Measurements from ENCODE around the gene TXNRD3. TPM values are rescaled to one million over a fixed set of nuclear protein-coding genes. Genes with fewer than 3 reads are reported as not detected.

The TXNRD3 gene
- total RNA-seq, 1 experiment from 2014 or later: 12.9 TPM

- TF ChIP-seq, protein P1, sequence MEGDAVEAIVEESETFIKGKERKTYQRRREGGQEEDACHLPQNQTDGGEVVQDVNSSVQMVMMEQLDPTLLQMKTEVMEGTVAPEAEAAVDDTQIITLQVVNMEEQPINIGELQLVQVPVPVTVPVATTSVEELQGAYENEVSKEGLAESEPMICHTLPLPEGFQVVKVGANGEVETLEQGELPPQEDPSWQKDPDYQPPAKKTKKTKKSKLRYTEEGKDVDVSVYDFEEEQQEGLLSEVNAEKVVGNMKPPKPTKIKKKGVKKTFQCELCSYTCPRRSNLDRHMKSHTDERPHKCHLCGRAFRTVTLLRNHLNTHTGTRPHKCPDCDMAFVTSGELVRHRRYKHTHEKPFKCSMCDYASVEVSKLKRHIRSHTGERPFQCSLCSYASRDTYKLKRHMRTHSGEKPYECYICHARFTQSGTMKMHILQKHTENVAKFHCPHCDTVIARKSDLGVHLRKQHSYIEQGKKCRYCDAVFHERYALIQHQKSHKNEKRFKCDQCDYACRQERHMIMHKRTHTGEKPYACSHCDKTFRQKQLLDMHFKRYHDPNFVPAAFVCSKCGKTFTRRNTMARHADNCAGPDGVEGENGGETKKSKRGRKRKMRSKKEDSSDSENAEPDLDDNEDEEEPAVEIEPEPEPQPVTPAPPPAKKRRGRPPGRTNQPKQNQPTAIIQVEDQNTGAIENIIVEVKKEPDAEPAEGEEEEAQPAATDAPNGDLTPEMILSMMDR (IDR thresholded peaks at IDR 0.05; ENCODE audit: unreplicated experiment): no peak
- Mint-ChIP-seq H3K36me3 (ENCODE audit: insufficient read depth, unreplicated experiment) (no peaks in the 10 kb centered on the region), H3K4me3 (ENCODE audit: unreplicated experiment) (no peak overlapping the region), H3K4me1 (ENCODE audit: insufficient read depth, unreplicated experiment) (no peaks in the 10 kb centered on the region), H3K27me3 (ENCODE audit: insufficient read depth, unreplicated experiment) (peaks cover 17% of the 10 kb centered on the region), H3K9me3 (ENCODE audit: unreplicated experiment) (no peaks in the 10 kb centered on the region), H3K27ac (ENCODE audit: low read depth, unreplicated experiment) (no peak overlapping the region)
- DNase-seq (ENCODE audit: unreplicated experiment): no peak
- BruUV-seq (replicated peaks): no TSS peak
- intact Hi-C loops (cut with micrococcal nuclease): loop anchor here (1.0 to 2.0 kb wide), 4 partner anchors 74 to 865 kb away; no protein-coding TSS in a partner anchor
- ChIA-PET CTCF (interaction anchor here (0.6 to 6.4 kb wide), 42 partner anchors 10 to 1381 kb away, joined by 3 to 63 read pairs (median 4); no protein-coding TSS in a partner anchor), POLR2A (no interaction called here)
Observed at GRCh38 chr3:126678693-126679317, 23.9 kb upstream of the TXNRD3 start.

- no peak for DNase-seq (ENCODE audit: unreplicated experiment)
- BruUV-seq (replicated peaks): no TSS peak
- H3K36me3 Mint-ChIP-seq (ENCODE audit: insufficient read depth, unreplicated experiment): no peaks in the 10 kb centered on the region
- intact Hi-C loops (cut with micrococcal nuclease): loop anchor here (2.0 kb wide), 1 partner anchor 75 kb away; no protein-coding TSS in a partner anchor
- peaks cover 17% of the 10 kb centered on the region for H3K27me3 Mint-ChIP-seq (ENCODE audit: insufficient read depth, unreplicated experiment)
- TF ChIP-seq, protein P1 (IDR thresholded peaks at IDR 0.05; ENCODE audit: unreplicated experiment): no peak
- H3K27ac Mint-ChIP-seq (ENCODE audit: low read depth, unreplicated experiment): no peak overlapping the region
- POLR2A ChIA-PET: interaction anchor here (1.0 kb wide), 1 partner anchor 867 kb away, joined by 3 read pairs; no protein-coding TSS in a partner anchor
- no peaks in the 10 kb centered on the region for H3K4me1 Mint-ChIP-seq (ENCODE audit: insufficient read depth, unreplicated experiment)
- H3K9me3 Mint-ChIP-seq (ENCODE audit: unreplicated experiment): no peaks in the 10 kb centered on the region
- CTCF ChIA-PET: interaction anchor here (0.7 to 6.4 kb wide), 18 partner anchors 12 to 868 kb away, joined by 3 to 63 read pairs (median 4); no protein-coding TSS in a partner anchor
- no peak overlapping the region for H3K4me3 Mint-ChIP-seq (ENCODE audit: unreplicated experiment)
Observed at GRCh38 chr3:126677862-126678503, 23.1 kb upstream of the TXNRD3 start.

DNA sequence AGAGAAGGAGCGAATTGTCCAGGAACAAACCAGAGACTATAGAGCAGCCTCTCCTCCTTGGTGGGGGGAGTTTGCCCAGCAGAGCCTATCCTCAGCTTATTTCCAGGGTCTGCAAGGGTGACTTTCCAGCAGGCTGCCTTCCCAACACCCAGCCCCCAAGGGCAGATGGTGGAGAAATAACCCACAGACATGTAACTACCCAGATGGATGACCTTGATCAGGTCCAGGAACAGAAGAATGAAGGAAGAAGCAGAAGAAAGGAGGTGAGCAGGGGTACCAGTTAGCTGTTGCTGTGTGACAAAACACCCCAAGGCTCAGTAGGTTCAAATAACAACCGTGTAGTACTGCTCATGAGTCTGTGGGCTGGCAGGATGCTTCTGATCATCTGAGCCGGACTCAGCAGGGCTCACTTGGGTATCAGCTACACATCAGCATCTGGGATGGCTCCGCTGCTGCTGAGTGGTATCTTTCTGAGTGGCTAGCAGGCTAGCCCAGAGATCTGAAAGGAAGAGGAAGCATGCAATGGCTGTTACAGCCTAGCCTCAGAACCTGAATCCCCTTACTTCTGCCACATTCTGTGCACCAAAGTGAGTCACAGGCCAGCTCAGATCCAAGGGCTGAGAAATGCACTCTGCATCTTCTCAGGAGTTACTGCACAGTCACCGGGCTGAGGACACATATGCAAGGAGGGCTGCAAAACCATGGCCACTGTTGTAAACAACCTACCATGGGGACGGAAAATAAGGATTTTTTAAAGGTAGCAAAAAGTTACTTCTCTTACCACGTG lies 22.2 kb upstream of the TXNRD3 start:
- no peaks in the 10 kb centered on the region for H3K36me3 Mint-ChIP-seq (ENCODE audit: insufficient read depth, unreplicated experiment)
- CTCF ChIA-PET: interaction anchor here (0.7 to 6.4 kb wide), 10 partner anchors 20 to 869 kb away, joined by 3 to 63 read pairs (median 4); no protein-coding TSS in a partner anchor

More for the DNA sequence above, 22.2 kb upstream of the TXNRD3 start:
- no peak overlapping the region for H3K4me3 Mint-ChIP-seq (ENCODE audit: unreplicated experiment)
- TF ChIP-seq, protein P1 (IDR thresholded peaks at IDR 0.05; ENCODE audit: unreplicated experiment): no peak
- no TSS peak for BruUV-seq (replicated peaks)
- H3K4me1 Mint-ChIP-seq (ENCODE audit: insufficient read depth, unreplicated experiment): no peaks in the 10 kb centered on the region
- POLR2A ChIA-PET: interaction anchor here (1.0 kb wide), 1 partner anchor 868 kb away, joined by 3 read pairs; no protein-coding TSS in a partner anchor
- no peaks in the 10 kb centered on the region for H3K9me3 Mint-ChIP-seq (ENCODE audit: unreplicated experiment)
- intact Hi-C loops (cut with micrococcal nuclease): no loop called here
- no peak overlapping the region for H3K27ac Mint-ChIP-seq (ENCODE audit: low read depth, unreplicated experiment)
- peaks cover 17% of the 10 kb centered on the region for H3K27me3 Mint-ChIP-seq (ENCODE audit: insufficient read depth, unreplicated experiment)
- DNase-seq (ENCODE audit: unreplicated experiment): no peak
